Mucosa of gallbladder (tissue), 1 donor: ENCODE results near the gene IWS1. TPM values are rescaled to one million over a fixed set of nuclear protein-coding genes. Genes with fewer than 3 reads are reported as not detected.
"Not testable (repeated sequence)": the region's sequence is repeated elsewhere in the genome, so short reads cannot be mapped to it uniquely, and the experiment has no call there.

Experiments used
- DNase-seq: peaks from one replicate; pipeline ENCODE4 v3.0.0-alpha.2; 2020; ENCODE audit warnings: low spot score
- total RNA-seq: library from RNA; stranded (reverse); gene quantifications from one replicate; pipeline ENCODE4 v1.2.1, GENCODE V29; 2021
- donor health status: DM: no; HTN: no; CAD: no.

IWS1 gene
- total RNA-seq, 1 donor from 2014 or later = 37.7 TPM

GRCh38 chr2:127528487-127528886 lies 2.2 kb upstream of the IWS1 start:
- DNase-seq = no peak

DNA sequence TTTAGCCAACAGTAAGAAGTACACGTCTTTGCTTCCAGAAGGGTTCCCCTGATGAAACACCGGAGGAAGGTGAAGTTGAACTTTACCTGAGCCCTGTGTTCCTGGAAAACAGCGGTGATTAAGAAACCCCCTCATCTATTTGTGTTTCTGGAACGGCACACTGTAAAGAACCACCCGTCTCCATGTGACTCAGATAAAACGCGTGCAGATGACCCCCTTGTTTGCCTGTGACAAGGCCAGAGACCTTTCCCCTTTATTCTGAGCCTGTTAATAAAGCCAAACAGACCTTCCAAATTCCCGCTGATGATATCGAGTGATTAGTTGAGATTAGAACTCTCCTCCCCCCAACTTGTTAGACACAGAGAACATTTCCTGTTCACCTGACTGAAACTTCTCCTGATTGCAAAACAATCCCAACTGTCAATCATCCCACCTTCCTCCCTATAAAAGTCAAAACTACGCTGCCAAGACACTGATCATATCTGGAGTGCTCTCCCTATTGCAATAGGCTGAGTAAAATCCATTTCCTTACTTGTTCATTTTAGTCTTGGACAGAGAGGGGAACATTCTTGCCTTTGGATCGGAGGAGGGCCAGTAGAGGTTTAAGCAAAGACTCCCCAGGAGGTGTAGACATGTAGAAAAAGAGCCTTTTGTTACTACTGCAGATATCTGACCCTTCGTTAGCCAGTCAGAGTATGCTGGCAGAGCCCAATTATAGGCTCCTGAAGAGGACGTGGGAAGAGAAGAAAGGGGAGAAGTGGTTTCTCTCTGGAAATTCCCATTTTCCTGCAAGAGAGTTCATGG lies 914 bp upstream of the IWS1 start:
- DNase-seq = no peak

GRCh38 chr2:127525691-127526131 lies 578 bp downstream of the IWS1 start:
- DNase-seq = no peak

DNA sequence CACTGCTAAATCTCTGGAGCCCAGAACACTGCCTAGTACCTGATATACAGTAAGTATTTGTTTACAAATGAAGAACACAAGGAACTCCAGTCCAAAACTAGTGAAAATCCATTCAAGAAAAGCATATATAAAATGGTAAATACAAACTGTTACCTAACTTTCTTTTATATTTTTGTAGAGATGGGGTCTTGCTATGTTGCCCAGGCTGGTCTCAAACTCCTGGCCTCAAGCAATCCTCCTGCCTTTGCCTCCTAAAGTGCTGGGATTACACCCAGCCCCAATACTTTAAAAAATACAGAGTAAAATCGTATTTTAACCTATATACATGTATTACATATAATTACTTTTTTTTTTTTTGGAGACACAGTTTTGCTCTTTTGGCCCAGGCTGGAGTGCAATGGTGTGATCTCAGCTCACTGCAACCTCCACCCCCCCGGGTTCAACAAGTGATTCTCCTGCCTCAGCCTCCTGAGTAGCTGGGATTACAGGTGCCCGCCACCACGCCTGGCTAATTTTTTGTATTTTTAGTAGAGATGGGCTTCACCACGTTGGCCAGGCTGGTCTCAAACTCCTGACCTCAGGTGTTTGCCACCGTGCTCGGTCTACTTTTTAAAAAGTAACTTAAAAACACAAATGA lies 2.0 kb downstream of the IWS1 start:
- DNase-seq = not testable (repeated sequence)

DNA sequence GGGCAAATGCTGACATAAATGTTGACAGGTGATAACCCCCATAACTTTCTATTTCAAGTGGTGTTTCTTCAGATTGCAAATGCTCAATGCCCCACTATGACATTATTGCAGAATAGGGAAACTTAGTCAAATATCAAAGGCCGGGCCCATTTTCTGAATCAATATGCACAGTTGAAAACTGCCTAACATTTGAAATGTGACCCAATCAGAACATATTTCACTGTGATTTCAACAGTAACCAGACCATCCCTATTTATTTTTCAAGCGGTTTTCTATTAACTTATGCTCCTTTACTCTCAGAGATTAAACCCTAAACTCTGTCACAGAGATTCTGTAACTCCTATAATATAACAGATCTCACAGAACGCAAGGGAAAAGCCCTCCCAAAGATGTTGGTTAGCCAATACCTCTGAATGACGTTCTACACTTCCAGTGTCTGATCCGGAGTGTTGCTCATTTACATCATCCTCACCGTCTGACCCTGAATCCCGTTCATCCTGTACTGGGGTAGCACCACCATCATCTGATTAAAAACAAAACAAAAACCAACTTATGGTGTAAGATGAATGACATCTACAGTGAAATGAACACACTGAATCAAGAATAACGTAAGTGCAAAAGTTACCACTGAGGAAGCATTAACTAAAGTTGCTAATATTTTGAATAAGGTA lies 2.9 kb downstream of the IWS1 start:
- DNase-seq = no peak

GRCh38 chr2:127520424-127520823 lies 5.9 kb downstream of the IWS1 start:
- DNase-seq = no peak

GRCh38 chr2:127517465-127517864 lies 8.8 kb downstream of the IWS1 start:
- DNase-seq = no peak

- DNase-seq = peak; percentile 38
Measured at GRCh38 chr2:127516041-127516762, 10.1 kb downstream of the IWS1 start.

- no peak for DNase-seq
Measured at GRCh38 chr2:127515383-127515915, 10.8 kb downstream of the IWS1 start.

DNA sequence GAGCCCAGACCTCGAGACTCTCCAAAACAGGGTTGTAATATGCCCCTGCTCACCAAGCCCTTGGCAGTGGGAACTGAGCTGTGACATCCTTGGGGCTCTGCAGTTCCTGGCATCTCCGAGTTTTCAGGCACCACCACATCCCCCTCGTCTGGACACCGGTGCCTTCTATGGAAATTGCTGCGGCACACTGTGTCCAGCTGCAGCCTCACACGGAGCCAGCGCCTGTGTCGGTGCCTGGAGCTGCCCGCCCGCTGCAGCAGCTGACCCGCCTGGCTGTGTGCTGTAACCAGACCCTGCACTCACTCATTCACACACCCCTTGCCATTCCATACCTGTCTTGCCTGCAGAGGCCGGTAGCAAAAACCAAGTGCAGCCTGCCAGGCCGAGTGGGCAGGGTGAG lies 11.8 kb downstream of the IWS1 start:
- no peak for DNase-seq

GRCh38 chr2:127514076-127514475 lies 12.2 kb downstream of the IWS1 start:
- DNase-seq = no peak

DNA sequence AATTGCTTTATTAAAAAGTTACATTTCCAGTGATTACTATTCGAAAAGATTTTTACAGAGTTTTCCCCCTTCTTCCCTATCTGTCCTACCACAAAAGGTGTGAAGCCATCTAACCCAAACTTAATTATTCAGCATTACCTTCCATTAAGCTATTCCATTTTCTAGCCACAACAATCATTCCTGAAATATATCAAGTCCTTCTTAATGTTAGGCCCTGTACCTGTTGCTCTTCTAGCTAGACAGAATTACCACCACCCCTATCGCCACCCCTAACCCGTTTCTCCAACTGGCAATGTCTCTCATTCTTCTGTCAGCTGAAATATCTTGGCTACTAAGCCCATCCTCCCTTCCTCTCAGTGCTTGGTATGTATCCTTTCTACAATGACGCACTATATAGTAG lies 13.9 kb downstream of the IWS1 start:
- DNase-seq = no peak

DNA sequence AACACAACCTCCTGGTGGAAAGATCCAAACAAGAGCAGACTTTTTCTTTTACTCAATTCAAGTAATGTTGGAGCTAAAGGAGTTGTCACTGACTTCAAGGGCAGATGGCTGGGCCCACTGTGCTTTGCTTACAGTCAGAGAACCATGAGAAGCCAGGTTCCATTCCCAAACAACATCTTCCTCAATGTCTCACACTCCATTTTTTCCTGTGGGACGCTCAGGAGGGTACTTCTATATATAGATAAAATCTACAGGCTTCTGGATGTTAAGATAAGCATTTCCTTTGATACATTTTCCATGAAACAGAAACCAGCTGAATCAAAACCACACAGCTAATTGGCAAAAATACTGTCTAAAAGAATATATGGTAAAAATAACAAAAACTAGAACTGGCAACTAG lies 14.4 kb downstream of the IWS1 start:
- DNase-seq = no peak

- DNase-seq = no peak
Measured at GRCh38 chr2:127511090-127511695, 15.1 kb downstream of the IWS1 start.

- DNase-seq = no peak
Measured at GRCh38 chr2:127510073-127510472, 16.2 kb downstream of the IWS1 start.

DNA sequence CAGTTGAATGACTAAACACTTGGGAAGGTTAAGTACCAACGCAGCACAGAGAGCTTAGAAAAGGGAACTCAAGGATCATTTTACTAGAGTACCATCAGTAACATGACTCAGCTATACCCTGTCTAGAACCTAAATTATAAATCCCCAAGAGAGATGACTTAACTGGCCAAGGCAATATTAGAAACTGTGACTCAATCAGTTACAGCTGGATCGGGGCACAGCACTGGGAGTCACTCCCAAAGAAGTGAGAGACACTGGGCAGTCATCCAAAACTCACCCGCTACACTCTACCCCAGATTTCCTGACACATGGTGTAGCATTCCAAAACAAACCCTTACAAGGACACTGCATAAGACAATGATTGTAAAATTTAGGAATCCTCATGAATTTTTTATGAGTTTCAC lies 17.7 kb downstream of the IWS1 start:
- DNase-seq = peak; percentile 40

GRCh38 chr2:127508023-127508630 lies 18.2 kb downstream of the IWS1 start:
- no peak for DNase-seq

GRCh38 chr2:127506510-127506909 lies 19.8 kb downstream of the IWS1 start:
- DNase-seq = no peak

- no peak for DNase-seq
Measured at GRCh38 chr2:127504552-127505430, 21.5 kb downstream of the IWS1 start.

DNA sequence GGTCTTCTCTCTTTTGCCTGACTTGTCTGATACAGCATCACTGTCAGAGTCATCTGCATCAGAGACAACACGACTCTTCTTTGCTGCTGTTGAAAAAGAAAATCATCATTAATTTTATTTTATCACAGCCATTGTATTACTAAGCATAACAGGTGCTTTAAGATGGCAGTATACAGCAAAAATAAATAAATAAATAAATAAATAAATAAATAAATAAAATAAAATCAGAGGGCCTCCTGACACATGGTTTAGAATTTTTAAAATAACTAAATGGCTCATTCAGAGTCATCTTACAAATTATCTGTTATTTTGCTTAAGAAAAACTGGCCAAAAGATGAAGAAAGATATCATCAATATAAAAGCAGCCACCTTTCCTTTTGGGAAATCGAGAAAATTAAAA lies 22.8 kb downstream of the IWS1 start:
- DNase-seq = no peak
